Sigmoid colon (tissue), 7 donors: ENCODE results near the gene LRRC45. TPM values are rescaled to one million over a fixed set of nuclear protein-coding genes. Genes with fewer than 3 reads are reported as not detected.

Source experiments
- DNase-seq: peaks from one replicate; pipeline ENCODE4 v3.0.0-alpha.2; 2019
- H3K27ac ChIP-seq, 4 donors: fragments of 200-600 bp; sonication (generic); one replicate each; pipeline ENCODE4 v1.5.1; 2016 to 2019; ENCODE audit warnings: mild to moderate bottlenecking in 1 of 4
- H3K27me3 ChIP-seq, 3 donors: fragments of 200-600 bp; sonication (generic); one replicate each; pipeline ENCODE4 v1.5.1; 2019; ENCODE audit warnings: mild to moderate bottlenecking in 1 of 3
- H3K36me3 ChIP-seq, 4 donors: fragments of 200-600 bp; sonication (generic); one replicate each; pipeline ENCODE4 v1.5.1; 2016 to 2019
- H3K4me1 ChIP-seq, 4 donors: fragments of 200-600 bp; sonication (generic); one replicate each; pipeline ENCODE4 v1.5.1; 2017 to 2019
- H3K4me3 ChIP-seq, 4 donors: fragments of 200-600 bp; sonication (generic); one replicate each; pipeline ENCODE4 v1.5.1; 2017 to 2019; ENCODE audit warnings: mild to moderate bottlenecking in 2 of 4, moderate library complexity in 1 of 4
- H3K9me3 ChIP-seq, 4 donors: fragments of 200-600 bp in 3 of 4; sonication (generic) in 3 of 4; one replicate each; pipeline versions ENCODE4 v1.5.1 to v1.6.1; 2013 to 2019
- EP300 ChIP-seq, 4 donors: sonication (generic); formaldehyde crosslinking; IDR thresholded peaks; one replicate each; pipeline ENCODE4 v1.6.1; 2017; ENCODE audit warnings: antibody characterized with exemption in 4 of 4
- POLR2A ChIP-seq, 2 donors: fragments of 450-650 bp; IDR thresholded peaks; one replicate each; pipeline ENCODE4 v1.6.1; 2016; ENCODE audit warnings: antibody characterized with exemption in 2 of 2, mild to moderate bottlenecking in 2 of 2, moderate library complexity in 2 of 2
- POLR2AphosphoS5 ChIP-seq, 4 donors: sonication (generic); formaldehyde crosslinking; IDR thresholded peaks; one replicate each; pipeline ENCODE4 v1.6.1; 2017; ENCODE audit warnings: antibody characterized with exemption in 4 of 4
- WGBS, 2 donors: extraction: QIAGEN DNeasy Blood & Tissue Kit; methylation state at CpG; one replicate each; pipeline ENCODE4 v1.1.7; 2013; 5-methylcytosine and 5-hydroxymethylcytosine counted together
- intact Hi-C: fragments of 100-400 bp; cut with DNase I; formaldehyde crosslinking; loops from one replicate; pipeline ENCODE4 v1.15.1; 2023
- polyA plus RNA-seq, 3 donors: library from polyadenylated mRNA; stranded (reverse); fragments of 200-250 nt; gene quantifications; one replicate each; pipeline ENCODE4 v1.2.3, GENCODE V29; 2013
- total RNA-seq, 4 donors: library from RNA; depleted of rRNA; stranded (reverse); fragments of >200 nt; gene quantifications; one replicate each; pipeline ENCODE4 v1.1.0, GENCODE V29; 2016
- TF ChIP-seq, protein P1 (sequence below), 4 experiments: fragments of 450-650 bp in 3 of 4; fragments of 200-600 bp in 1 of 4; IDR thresholded peaks; one replicate each; pipeline ENCODE4 v1.5.1; 2016 to 2019; ENCODE audit warnings: antibody characterized with exemption in 4 of 4, mild to moderate bottlenecking in 3 of 4, moderate library complexity in 2 of 4
- donor health status: healthy with polysubstance abuse.
- donor health status: Bipolar disorder and iron deficiency.
- donor health status: healthy.

Gene LRRC45
- total and polyA plus RNA-seq, 7 donors: 5.3 to 28.6 (median 6.7) TPM

GRCh38 chr17:82008258-82008940 lies 14.7 kb upstream of the LRRC45 start:
- DNase-seq: no peak
- H3K27ac ChIP-seq: no peak overlapping the region
- intact Hi-C loops: no loop called here
- H3K36me3 ChIP-seq: peaks cover 0 to 6% (median 0%) of the 10 kb centered on the region in 4 donors
- peaks cover 3 to 61% (median 54%) of the 10 kb centered on the region in 4 donors for H3K4me1 ChIP-seq
- no peaks in the 10 kb centered on the region for H3K9me3 ChIP-seq
- H3K27me3 ChIP-seq: no peaks in the 10 kb centered on the region
- WGBS, 2 donors: 93% methylated on average over 26 of the region's 26 CpGs
- H3K4me3 ChIP-seq: no peak overlapping the region
- TF ChIP-seq POLR2A (IDR thresholded peaks at IDR 0.05): no peak
- TF ChIP-seq, protein P1, sequence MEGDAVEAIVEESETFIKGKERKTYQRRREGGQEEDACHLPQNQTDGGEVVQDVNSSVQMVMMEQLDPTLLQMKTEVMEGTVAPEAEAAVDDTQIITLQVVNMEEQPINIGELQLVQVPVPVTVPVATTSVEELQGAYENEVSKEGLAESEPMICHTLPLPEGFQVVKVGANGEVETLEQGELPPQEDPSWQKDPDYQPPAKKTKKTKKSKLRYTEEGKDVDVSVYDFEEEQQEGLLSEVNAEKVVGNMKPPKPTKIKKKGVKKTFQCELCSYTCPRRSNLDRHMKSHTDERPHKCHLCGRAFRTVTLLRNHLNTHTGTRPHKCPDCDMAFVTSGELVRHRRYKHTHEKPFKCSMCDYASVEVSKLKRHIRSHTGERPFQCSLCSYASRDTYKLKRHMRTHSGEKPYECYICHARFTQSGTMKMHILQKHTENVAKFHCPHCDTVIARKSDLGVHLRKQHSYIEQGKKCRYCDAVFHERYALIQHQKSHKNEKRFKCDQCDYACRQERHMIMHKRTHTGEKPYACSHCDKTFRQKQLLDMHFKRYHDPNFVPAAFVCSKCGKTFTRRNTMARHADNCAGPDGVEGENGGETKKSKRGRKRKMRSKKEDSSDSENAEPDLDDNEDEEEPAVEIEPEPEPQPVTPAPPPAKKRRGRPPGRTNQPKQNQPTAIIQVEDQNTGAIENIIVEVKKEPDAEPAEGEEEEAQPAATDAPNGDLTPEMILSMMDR (IDR thresholded peaks at IDR 0.05): no peak
- TF ChIP-seq EP300 (IDR thresholded peaks at IDR 0.05): no peak
- TF ChIP-seq POLR2AphosphoS5 (IDR thresholded peaks at IDR 0.05): no peak

GRCh38 chr17:82008941-82009405 lies 14.1 kb upstream of the LRRC45 start:
- intact Hi-C loops: no loop called here
- TF ChIP-seq, protein P1 (IDR thresholded peaks at IDR 0.05): no peak
- TF ChIP-seq POLR2AphosphoS5 (IDR thresholded peaks at IDR 0.05): no peak
- no peak for TF ChIP-seq EP300 (IDR thresholded peaks at IDR 0.05)
- no peak for TF ChIP-seq POLR2A (IDR thresholded peaks at IDR 0.05)
- Histone ChIP-seq H3K4me1 (peaks cover 3 to 61% (median 54%) of the 10 kb centered on the region in 4 donors), H3K9me3 (no peaks in the 10 kb centered on the region), H3K27me3 (no peaks in the 10 kb centered on the region), H3K4me3 (no peak overlapping the region), H3K27ac (no peak overlapping the region), H3K36me3 (peaks cover 0 to 6% (median 0%) of the 10 kb centered on the region in 4 donors)
- whole genome bisulfite sequencing, 2 donors: 93% methylated on average over 28 of the region's 28 CpGs
- DNase-seq: no peak

DNA sequence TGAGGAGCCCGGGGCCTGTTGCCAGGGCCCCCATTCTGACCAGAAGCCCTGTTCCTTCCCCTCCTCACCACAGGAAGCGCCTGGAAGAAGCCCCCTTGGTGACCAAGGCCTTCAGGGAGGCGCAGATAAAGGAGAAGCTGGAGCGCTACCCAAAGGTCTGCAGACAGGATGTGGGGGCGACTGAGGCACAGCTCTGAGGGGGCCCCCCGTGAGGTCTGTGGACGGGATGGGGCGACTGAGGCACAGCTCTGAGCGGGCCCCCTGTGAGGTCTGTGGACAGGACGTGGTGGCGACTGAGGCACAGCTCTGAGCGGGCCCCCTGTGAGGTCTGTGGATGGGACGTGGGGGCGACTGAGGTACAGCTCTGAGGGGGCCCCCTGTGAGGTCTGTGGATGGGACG lies 13.7 kb upstream of the LRRC45 start:
- WGBS, 2 donors: 84 to 92% methylated on average over 15 of the region's 15 CpGs
- Histone ChIP-seq H3K36me3 (peaks cover 0 to 6% (median 0%) of the 10 kb centered on the region in 4 donors), H3K27me3 (no peaks in the 10 kb centered on the region), H3K4me1 (peaks cover 3 to 61% (median 53%) of the 10 kb centered on the region in 4 donors), H3K4me3 (no peak overlapping the region), H3K27ac (no peak overlapping the region), H3K9me3 (no peaks in the 10 kb centered on the region)
- DNase-seq: no peak
- TF ChIP-seq POLR2AphosphoS5 (IDR thresholded peaks at IDR 0.05) (no peak), EP300 (IDR thresholded peaks at IDR 0.05) (no peak), POLR2A (IDR thresholded peaks at IDR 0.05) (no peak)
- TF ChIP-seq, protein P1 (IDR thresholded peaks at IDR 0.05): no peak
- intact Hi-C loops: no loop called here

GRCh38 chr17:82010575-82011525 lies 12.3 kb upstream of the LRRC45 start:
- peaks cover 0 to 6% (median 0%) of the 10 kb centered on the region in 4 donors for H3K36me3 ChIP-seq
- H3K4me3 ChIP-seq: no peak overlapping the region
- DNase-seq: no peak
- intact Hi-C loops: no loop called here
- H3K4me1 ChIP-seq: peaks cover 3 to 49% (median 41%) of the 10 kb centered on the region in 4 donors
- H3K9me3 ChIP-seq: no peaks in the 10 kb centered on the region
- WGBS, 2 donors: 93 to 95% methylated on average over 39 of the region's 39 CpGs
- no peaks in the 10 kb centered on the region for H3K27me3 ChIP-seq
- no peak overlapping the region for H3K27ac ChIP-seq
- TF ChIP-seq POLR2A (IDR thresholded peaks at IDR 0.05): no peak
- no peak for TF ChIP-seq EP300 (IDR thresholded peaks at IDR 0.05)
- TF ChIP-seq, protein P1 (IDR thresholded peaks at IDR 0.05): no peak
- no peak for TF ChIP-seq POLR2AphosphoS5 (IDR thresholded peaks at IDR 0.05)
